BLaER1 treated with 17β-estradiol and CSF1 and Interleukin-3, amounts not matched to agents 10 nM and 100 nM (cell line): Measurements from ENCODE around the gene LYPD6.

Experiments used
- H3K27ac ChIP-seq, 11 experiments: shearing (Covaris generic); formaldehyde crosslinking; 2 replicates each; pipeline ENCODE4 v1.8.1; 2022
- H3K27me3 ChIP-seq, 11 experiments: shearing (Covaris generic); formaldehyde crosslinking; 2 replicates each; pipeline ENCODE4 v1.8.1; 2022
- H3K36me3 ChIP-seq, 11 experiments: shearing (Covaris generic); formaldehyde crosslinking; 2 replicates each; pipeline ENCODE4 v1.8.1; 2022
- H3K4me1 ChIP-seq, 10 experiments: shearing (Covaris generic); formaldehyde crosslinking; 2 replicates each; pipeline ENCODE4 v1.8.1; 2022
- H3K4me2 ChIP-seq, 11 experiments: shearing (Covaris generic); formaldehyde crosslinking; 2 replicates each; pipeline ENCODE4 v1.8.1; 2022
- H3K4me3 ChIP-seq, 10 experiments: shearing (Covaris generic); formaldehyde crosslinking; 2 replicates each; pipeline ENCODE4 v1.8.1; 2022
- H3K9ac ChIP-seq, 11 experiments: shearing (Covaris generic); formaldehyde crosslinking; 2 replicates each; pipeline ENCODE4 v1.8.1; 2022
- H3K9me3 ChIP-seq, 11 experiments: shearing (Covaris generic); formaldehyde crosslinking; replicated peaks in 1 of 11; 2 replicates each; pipeline ENCODE4 v1.8.1; 2022
- H4K20me1 ChIP-seq, 11 experiments: shearing (Covaris generic); formaldehyde crosslinking; 2 replicates each; pipeline ENCODE4 v1.8.1; 2022
- Cebpa-rat ChIP-seq, 11 experiments: shearing (Covaris generic); IDR thresholded peaks; 2 replicates each; pipeline ENCODE4 v1.8.1; 2022

Gene LYPD6

DNA sequence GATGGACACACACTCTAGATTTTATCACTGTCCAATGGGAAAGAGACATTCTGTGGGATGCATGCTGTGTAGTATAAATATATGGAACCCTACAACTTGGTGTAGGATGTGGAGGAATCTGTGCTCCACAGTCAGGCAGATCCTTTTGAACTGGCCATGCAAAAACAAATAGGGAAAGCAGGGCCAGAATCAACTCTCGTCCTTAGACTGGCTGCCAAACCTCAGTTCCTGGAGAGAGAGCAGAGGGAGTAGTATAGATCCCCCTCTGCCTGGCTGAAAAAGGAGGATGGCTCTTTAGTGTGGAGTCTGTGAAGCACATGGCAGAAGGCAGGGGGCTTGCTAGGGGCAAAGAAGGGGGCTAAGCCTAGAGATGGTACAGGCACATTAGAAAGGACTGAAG, 84.7 kb downstream of the LYPD6 start:
- Histone ChIP-seq H3K27me3 (no peaks in the 10 kb centered on the region), H3K9me3 (no peaks in the 10 kb centered on the region), H3K4me2 (no peak overlapping the region)

DNA sequence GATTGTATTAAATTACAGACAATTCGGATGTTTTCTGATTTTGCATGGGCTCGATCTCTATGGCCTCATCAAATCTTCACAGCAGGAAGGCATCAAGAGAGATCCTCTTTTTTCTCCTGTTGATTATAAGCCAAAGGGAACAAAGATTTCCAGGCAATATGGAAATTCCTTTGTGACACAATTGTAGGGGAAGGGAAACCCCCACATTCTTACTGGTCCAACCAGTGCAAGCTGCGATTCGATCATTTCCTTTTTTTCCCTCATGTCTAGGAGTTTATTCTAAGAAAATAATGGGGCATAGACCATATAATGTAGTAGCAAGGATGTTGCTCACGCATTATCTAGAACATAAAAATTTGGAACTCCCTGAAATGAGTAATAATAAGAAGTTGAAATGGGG, 87.7 kb downstream of the LYPD6 start:
- H3K4me3 ChIP-seq, result no peak overlapping the region
- peaks cover 0 to 7% (median 0%) of the 10 kb centered on the region in 10 experiments; a peak in 1 of 20 replicates for H3K4me1 ChIP-seq
- no peaks in the 10 kb centered on the region for H3K36me3 ChIP-seq
- TF ChIP-seq Cebpa-rat (IDR thresholded peaks at IDR 0.05), result no peak
- no peaks in the 10 kb centered on the region for H3K9me3 ChIP-seq
- no peaks in the 10 kb centered on the region for H3K27me3 ChIP-seq
- no peak overlapping the region for H3K9ac ChIP-seq
- no peak overlapping the region for H3K4me2 ChIP-seq
- no peak overlapping the region for H3K27ac ChIP-seq
- no peaks in the 10 kb centered on the region for H4K20me1 ChIP-seq

More for the DNA sequence above, 84.7 kb downstream of the LYPD6 start:
- H3K27ac ChIP-seq, result no peak overlapping the region
- H3K4me1 ChIP-seq, result peaks cover 0 to 7% (median 0%) of the 10 kb centered on the region in 10 experiments; a peak in 1 of 20 replicates
- H3K9ac ChIP-seq, result no peak overlapping the region
- no peaks in the 10 kb centered on the region for H3K36me3 ChIP-seq
- H3K4me3 ChIP-seq, result no peak overlapping the region
- no peak for TF ChIP-seq Cebpa-rat (IDR thresholded peaks at IDR 0.05)
- no peaks in the 10 kb centered on the region for H4K20me1 ChIP-seq

DNA sequence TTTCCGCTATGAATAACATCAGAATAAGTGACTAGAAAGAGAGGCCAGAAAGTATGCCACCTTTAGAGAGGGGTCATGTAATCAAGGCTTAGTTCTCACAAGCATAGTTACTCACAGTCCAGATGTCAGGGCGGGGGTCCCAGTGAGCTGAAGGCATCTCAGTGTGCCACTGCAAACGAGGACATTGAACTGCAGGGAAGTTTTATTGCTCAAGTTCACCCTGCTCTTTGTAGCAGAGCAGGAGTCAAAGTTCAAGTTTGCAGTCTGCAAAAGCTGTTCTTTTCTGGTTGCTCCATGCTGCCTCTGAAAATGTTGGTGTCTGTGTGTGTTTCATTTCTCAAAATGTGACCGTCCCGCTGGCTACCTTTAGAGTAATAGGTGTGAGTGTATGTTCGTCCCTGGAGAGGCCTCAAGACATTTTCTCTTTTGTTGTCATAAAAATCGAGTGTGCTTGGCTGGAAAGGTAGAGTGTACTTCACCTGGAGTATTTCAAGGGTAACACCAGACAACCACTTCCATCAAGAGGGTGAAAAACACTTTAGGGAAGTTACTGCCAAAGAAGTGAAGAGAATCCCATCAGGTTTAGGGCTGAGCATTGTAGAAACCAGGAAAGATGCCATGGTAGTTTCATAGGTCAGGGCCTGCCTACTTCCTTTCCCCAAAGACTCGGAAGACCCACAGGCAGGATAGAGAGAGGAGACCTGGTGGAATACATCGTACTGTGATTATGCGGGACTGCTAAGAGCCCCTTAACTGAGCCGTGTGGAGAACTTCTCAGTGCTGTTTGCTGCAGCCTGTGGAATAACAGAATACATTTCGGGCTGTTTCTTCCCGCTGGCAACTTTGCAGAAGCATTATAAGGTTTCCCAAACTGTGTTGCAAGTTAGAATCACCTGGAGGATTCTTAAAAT, 89.9 kb downstream of the LYPD6 start:
- Histone ChIP-seq H3K27me3 (no peaks in the 10 kb centered on the region), H3K4me1 (peaks cover 0 to 7% (median 0%) of the 10 kb centered on the region in 10 experiments; a peak in 1 of 20 replicates), H3K36me3 (no peaks in the 10 kb centered on the region), H3K4me3 (no peak overlapping the region), H3K9ac (no peak overlapping the region), H4K20me1 (no peaks in the 10 kb centered on the region), H3K4me2 (no peak overlapping the region), H3K27ac (no peak overlapping the region), H3K9me3 (no peaks in the 10 kb centered on the region)
- no peak for TF ChIP-seq Cebpa-rat (IDR thresholded peaks at IDR 0.05)

GRCh38 chr2:149421791-149422190, 91.4 kb downstream of the LYPD6 start:
- Histone ChIP-seq H3K4me1 (peaks cover 0 to 7% (median 0%) of the 10 kb centered on the region in 10 experiments; a peak in 1 of 20 replicates), H3K27me3 (no peaks in the 10 kb centered on the region), H4K20me1 (no peaks in the 10 kb centered on the region), H3K27ac (no peak overlapping the region), H3K4me3 (no peak overlapping the region), H3K9ac (no peak overlapping the region), H3K9me3 (no peaks in the 10 kb centered on the region), H3K36me3 (no peaks in the 10 kb centered on the region), H3K4me2 (no peak overlapping the region)
- TF ChIP-seq Cebpa-rat (IDR thresholded peaks at IDR 0.05), result no peak

DNA sequence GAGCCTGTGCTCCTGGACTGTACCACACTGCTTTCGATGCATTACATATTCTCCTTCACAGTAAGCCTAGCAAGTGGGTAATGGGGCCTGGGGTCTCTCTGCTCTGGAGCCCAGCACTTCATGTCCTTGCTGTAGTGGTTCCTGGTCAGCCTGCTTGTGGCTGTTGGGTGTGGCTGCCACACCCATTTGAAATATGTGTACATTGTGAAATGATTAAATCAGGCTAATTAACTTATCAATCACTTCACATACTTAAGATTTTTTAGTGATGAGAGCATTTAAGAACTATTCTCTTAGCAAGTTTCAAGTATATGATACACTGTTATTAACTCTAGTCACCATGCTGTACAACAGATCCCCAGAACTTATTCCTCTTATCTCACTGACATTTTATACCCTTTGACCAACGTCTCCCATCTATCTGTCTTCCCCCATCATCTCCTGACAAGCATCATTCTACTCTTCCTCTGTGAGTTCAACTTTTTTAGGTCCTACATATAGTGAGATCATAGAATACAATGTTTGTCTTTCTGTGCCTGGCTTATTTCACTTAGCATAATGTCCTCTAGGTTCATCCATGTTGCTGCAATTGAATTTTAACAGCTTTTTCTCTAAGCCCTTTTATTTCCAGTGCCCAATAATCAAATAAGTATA, 92.1 kb downstream of the LYPD6 start:
- H3K9ac ChIP-seq, result no peak overlapping the region
- H3K4me3 ChIP-seq, result no peak overlapping the region
- no peaks in the 10 kb centered on the region for H3K36me3 ChIP-seq
- H3K4me2 ChIP-seq, result no peak overlapping the region
- H3K27ac ChIP-seq, result no peak overlapping the region
- peaks cover 0 to 7% (median 0%) of the 10 kb centered on the region in 10 experiments; a peak in 1 of 20 replicates for H3K4me1 ChIP-seq
- H4K20me1 ChIP-seq, result no peaks in the 10 kb centered on the region
- no peaks in the 10 kb centered on the region for H3K27me3 ChIP-seq
- TF ChIP-seq Cebpa-rat (IDR thresholded peaks at IDR 0.05), result no peak
- H3K9me3 ChIP-seq, result no peaks in the 10 kb centered on the region

GRCh38 chr2:149422991-149423338, 92.6 kb downstream of the LYPD6 start:
- Histone ChIP-seq H3K4me2 (no peak overlapping the region), H3K36me3 (no peaks in the 10 kb centered on the region), H3K27me3 (no peaks in the 10 kb centered on the region), H3K27ac (no peak overlapping the region), H3K4me1 (peaks cover 0 to 5% (median 0%) of the 10 kb centered on the region in 10 experiments; a peak in 1 of 20 replicates), H4K20me1 (no peaks in the 10 kb centered on the region), H3K4me3 (no peak overlapping the region), H3K9me3 (no peaks in the 10 kb centered on the region), H3K9ac (no peak overlapping the region)
- TF ChIP-seq Cebpa-rat (IDR thresholded peaks at IDR 0.05), result no peak

GRCh38 chr2:149423630-149424029, 93.2 kb downstream of the LYPD6 start:
- Histone ChIP-seq H3K36me3 (no peaks in the 10 kb centered on the region), H3K27me3 (no peaks in the 10 kb centered on the region), H3K9me3 (no peaks in the 10 kb centered on the region), H4K20me1 (no peaks in the 10 kb centered on the region), H3K9ac (no peak overlapping the region), H3K4me3 (no peak overlapping the region), H3K27ac (no peak overlapping the region), H3K4me1 (no peaks in the 10 kb centered on the region), H3K4me2 (no peak overlapping the region)
- TF ChIP-seq Cebpa-rat (IDR thresholded peaks at IDR 0.05), result no peak

GRCh38 chr2:149427387-149427786, 97.0 kb downstream of the LYPD6 start:
- H3K4me1 ChIP-seq, result no peaks in the 10 kb centered on the region
- H3K9me3 ChIP-seq, result no peaks in the 10 kb centered on the region
- no peaks in the 10 kb centered on the region for H3K27me3 ChIP-seq
- no peak overlapping the region for H3K9ac ChIP-seq
- no peak for TF ChIP-seq Cebpa-rat (IDR thresholded peaks at IDR 0.05)
- H3K4me2 ChIP-seq, result no peak overlapping the region
- H4K20me1 ChIP-seq, result no peaks in the 10 kb centered on the region
- H3K4me3 ChIP-seq, result no peak overlapping the region
- no peaks in the 10 kb centered on the region for H3K36me3 ChIP-seq
- H3K27ac ChIP-seq, result no peak overlapping the region

GRCh38 chr2:149428783-149429182, 98.4 kb downstream of the LYPD6 start:
- no peak overlapping the region for H3K9ac ChIP-seq
- TF ChIP-seq Cebpa-rat (IDR thresholded peaks at IDR 0.05), result no peak
- no peaks in the 10 kb centered on the region for H4K20me1 ChIP-seq
- no peaks in the 10 kb centered on the region for H3K27me3 ChIP-seq
- H3K36me3 ChIP-seq, result no peaks in the 10 kb centered on the region
- H3K27ac ChIP-seq, result no peak overlapping the region
- no peak overlapping the region for H3K4me2 ChIP-seq
- H3K4me3 ChIP-seq, result no peak overlapping the region
- H3K9me3 ChIP-seq, result no peaks in the 10 kb centered on the region
- no peaks in the 10 kb centered on the region for H3K4me1 ChIP-seq
